Left ventricle myocardium inferior (tissue), 1 donor: Measurements from ENCODE around the gene KRTAP10-7. TPM values are rescaled to one million over a fixed set of nuclear protein-coding genes. Genes with fewer than 3 reads are reported as not detected.
"Not testable (repeated sequence)": the region's sequence is repeated elsewhere in the genome, so short reads cannot be mapped to it uniquely, and the experiment has no call there.

Experiments used
- DNase-seq: peaks from one replicate; pipeline ENCODE4 v3.0.0-alpha.2; 2020
- H3K27ac ChIP-seq: fragments of 200-600 bp; replicated peaks from 2 replicates; pipeline ENCODE4 v1.8.0; 2021
- H3K27me3 ChIP-seq: fragments of 200-600 bp; 2 replicates; pipeline ENCODE4 v1.8.0; 2021; ENCODE audit warnings: low read depth
- H3K36me3 ChIP-seq: fragments of 200-600 bp; 2 replicates; pipeline ENCODE4 v1.8.0; 2021
- H3K4me1 ChIP-seq: fragments of 200-600 bp; 2 replicates; pipeline ENCODE4 v1.8.0; 2021
- H3K4me3 ChIP-seq: fragments of 200-600 bp; 2 replicates; pipeline ENCODE4 v1.8.0; 2021; ENCODE audit warnings: mild to moderate bottlenecking, moderate library complexity
- H3K9me3 ChIP-seq: fragments of 200-600 bp; replicated peaks from 2 replicates; pipeline ENCODE4 v1.8.0; 2021
- intact Hi-C: fragments of 100-400 bp; cut with micrococcal nuclease; formaldehyde crosslinking; loops from one replicate; pipeline ENCODE4 v1.11.0; 2022
- total RNA-seq: library from RNA; stranded (reverse); fragmentation: NEBNext Ultra II Directional; extraction: Animal tissue kit (Norgen Biotek cat#: 25700); gene quantifications from one replicate; pipeline ENCODE4 v1.2.1, GENCODE V29; 2021
- TF ChIP-seq, protein P1 (sequence below): fragments of 200-600 bp; IDR thresholded peaks from 2 replicates; pipeline ENCODE4 v1.8.0; 2021; ENCODE audit warnings: antibody characterized with exemption, mild to moderate bottlenecking, borderline replicate concordance
- donor health status: DM: no; HTN: yes; CAD: no; lungs with severe emphysema.

KRTAP10-7 gene
- total RNA-seq, 1 donor from 2014 or later = not detected

DNA sequence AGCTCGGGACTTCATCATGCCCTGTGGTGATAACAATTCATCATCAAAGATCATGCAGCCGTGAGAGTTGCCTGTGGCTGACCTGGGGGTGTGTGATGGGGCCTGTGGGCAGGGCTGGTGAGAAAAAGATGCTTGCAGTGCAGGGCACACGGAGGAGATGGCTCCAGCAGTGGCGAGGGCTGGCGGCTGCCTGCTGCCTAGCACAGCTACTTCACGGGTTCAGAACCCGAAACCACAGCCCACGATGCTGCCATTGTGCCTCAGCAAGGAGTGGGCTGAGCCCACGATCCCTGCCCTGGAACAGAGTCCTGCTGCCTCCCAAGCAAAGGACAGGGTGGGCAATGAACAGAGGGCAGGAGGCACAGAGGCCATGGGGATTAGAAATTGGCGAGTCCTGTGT, 25.9 kb downstream of the KRTAP10-7 start:
- H3K9me3 ChIP-seq = peaks cover 42% of the 10 kb centered on the region
- TF ChIP-seq, protein P1, sequence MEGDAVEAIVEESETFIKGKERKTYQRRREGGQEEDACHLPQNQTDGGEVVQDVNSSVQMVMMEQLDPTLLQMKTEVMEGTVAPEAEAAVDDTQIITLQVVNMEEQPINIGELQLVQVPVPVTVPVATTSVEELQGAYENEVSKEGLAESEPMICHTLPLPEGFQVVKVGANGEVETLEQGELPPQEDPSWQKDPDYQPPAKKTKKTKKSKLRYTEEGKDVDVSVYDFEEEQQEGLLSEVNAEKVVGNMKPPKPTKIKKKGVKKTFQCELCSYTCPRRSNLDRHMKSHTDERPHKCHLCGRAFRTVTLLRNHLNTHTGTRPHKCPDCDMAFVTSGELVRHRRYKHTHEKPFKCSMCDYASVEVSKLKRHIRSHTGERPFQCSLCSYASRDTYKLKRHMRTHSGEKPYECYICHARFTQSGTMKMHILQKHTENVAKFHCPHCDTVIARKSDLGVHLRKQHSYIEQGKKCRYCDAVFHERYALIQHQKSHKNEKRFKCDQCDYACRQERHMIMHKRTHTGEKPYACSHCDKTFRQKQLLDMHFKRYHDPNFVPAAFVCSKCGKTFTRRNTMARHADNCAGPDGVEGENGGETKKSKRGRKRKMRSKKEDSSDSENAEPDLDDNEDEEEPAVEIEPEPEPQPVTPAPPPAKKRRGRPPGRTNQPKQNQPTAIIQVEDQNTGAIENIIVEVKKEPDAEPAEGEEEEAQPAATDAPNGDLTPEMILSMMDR = no peak
- H3K36me3 ChIP-seq = no peaks in the 10 kb centered on the region
- peak overlapping the region; percentile 42 for H3K27ac ChIP-seq
- H3K27me3 ChIP-seq = peaks cover 29% of the 10 kb centered on the region
- intact Hi-C loops = no loop called here
- DNase-seq = no peak
- peaks cover 17% of the 10 kb centered on the region for H3K4me1 ChIP-seq
- no peak overlapping the region for H3K4me3 ChIP-seq

DNA sequence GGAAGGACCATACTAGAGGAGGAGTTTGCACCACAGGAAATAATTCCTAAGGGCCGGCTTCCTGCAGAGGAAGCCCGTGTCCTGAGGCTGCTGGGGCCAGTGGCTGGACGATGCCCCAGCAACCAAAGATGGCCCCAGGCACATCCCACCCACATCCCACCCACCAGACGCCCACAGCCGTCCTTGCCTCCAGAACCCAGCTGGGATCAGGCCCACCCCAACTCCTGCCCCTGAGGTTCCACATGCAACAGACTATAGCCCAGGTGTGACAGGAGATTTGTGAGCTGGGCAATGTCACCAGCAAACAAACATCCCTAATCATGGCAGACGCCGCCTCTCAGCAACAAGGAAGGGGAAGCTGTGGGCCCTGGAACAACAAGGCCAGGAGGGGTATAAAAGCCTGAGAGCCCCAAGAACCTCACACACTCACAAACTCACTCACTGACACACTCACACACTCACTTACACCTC, 26.3 kb downstream of the KRTAP10-7 start, which contains the start of gene KRTAP10-9:
Gene KRTAP10-9, plus strand, starts transcription at position 421 of the 471 bp plus-strand sequence. CDS start 79 bp downstream, outside the sequence.
- peak within 1 kb of the TSS; percentile 42 for H3K27ac ChIP-seq
- H3K36me3 ChIP-seq = no peaks in the 10 kb centered on the region
- intact Hi-C loops = no loop called here
- peaks cover 29% of the 10 kb centered on the region for H3K27me3 ChIP-seq
- no peak within 1 kb of the TSS for H3K4me3 ChIP-seq
- DNase-seq = no peak
- TF ChIP-seq, protein P1 = no peak
- peaks cover 17% of the 10 kb centered on the region for H3K4me1 ChIP-seq
- peaks cover 46% of the 10 kb centered on the region for H3K9me3 ChIP-seq

GRCh38 chr21:44627181-44627822, 26.9 kb downstream of the KRTAP10-7 start:
- Histone ChIP-seq H3K4me1 (peaks cover 17% of the 10 kb centered on the region), H3K27me3 (peaks cover 29% of the 10 kb centered on the region), H3K9me3 (peaks cover 52% of the 10 kb centered on the region)
- DNase-seq, H3K36me3 ChIP-seq, H3K4me3 ChIP-seq, intact Hi-C loops, H3K27ac ChIP-seq: not testable (repeated sequence)

DNA sequence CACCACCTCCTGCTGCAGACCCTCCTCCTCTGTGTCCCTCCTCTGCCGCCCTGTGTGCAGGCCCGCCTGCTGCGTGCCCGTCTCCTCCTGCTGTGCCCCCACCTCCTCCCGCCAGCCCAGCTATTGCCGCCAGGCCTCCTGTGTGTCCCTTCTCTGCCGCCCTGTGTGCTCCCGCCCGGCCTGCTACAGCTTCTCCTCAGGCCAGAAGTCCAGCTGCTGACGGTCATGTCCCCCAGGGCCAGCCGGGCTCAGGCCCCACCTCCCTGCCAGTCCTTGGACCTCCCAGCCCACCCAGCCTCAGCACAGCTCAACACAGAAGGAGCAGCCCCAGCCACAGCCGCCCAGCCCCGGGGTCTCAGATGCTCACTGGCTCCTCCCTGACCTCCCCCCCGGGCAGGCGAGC, 27.4 kb downstream of the KRTAP10-7 start:
- intact Hi-C loops, H3K4me3 ChIP-seq, DNase-seq, H3K27ac ChIP-seq, H3K36me3 ChIP-seq: not testable (repeated sequence)
- peaks cover 29% of the 10 kb centered on the region for H3K27me3 ChIP-seq
- peaks cover 56% of the 10 kb centered on the region for H3K9me3 ChIP-seq
- peaks cover 17% of the 10 kb centered on the region for H3K4me1 ChIP-seq

- Histone ChIP-seq H3K9me3 (peaks cover 52% of the 10 kb centered on the region), H3K27me3 (peaks cover 29% of the 10 kb centered on the region), H3K4me1 (peaks cover 17% of the 10 kb centered on the region), H3K36me3 (no peaks in the 10 kb centered on the region), H3K27ac (no peak overlapping the region), H3K4me3 (no peak overlapping the region)
- intact Hi-C loops = no loop called here
- DNase-seq = no peak
- TF ChIP-seq, protein P1 = no peak
These were observed 28.5 kb downstream of the KRTAP10-7 start for GRCh38 chr21:44628707-44629391.

DNA sequence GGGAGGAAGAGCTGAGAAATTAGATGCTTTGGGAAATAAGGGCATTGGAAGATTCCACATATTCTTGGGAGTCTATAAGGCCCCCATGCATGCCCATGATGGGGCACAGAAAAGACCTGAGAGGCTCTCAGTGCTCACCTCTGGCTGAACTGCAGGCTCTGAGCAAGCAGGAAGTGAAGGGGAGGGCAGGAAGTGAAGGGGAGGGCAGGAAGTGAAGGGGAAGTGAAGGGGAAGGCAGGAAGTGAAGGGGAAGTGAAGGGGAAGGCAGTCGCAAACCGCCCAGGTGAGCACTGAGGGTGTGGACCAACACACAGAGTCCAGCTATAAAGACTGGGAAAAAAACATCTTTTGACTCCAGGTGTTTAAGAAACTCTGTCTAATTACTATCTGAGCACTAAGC, 30.0 kb downstream of the KRTAP10-7 start:
- intact Hi-C loops = no loop called here
- Histone ChIP-seq H3K9me3 (peaks cover 38% of the 10 kb centered on the region), H3K36me3 (no peaks in the 10 kb centered on the region), H3K4me3 (no peak overlapping the region), H3K4me1 (peaks cover 17% of the 10 kb centered on the region), H3K27ac (no peak overlapping the region), H3K27me3 (peaks cover 29% of the 10 kb centered on the region)
- DNase-seq = no peak
- TF ChIP-seq, protein P1 = no peak
